ENCODE data around the gene PANK3.
"Not testable (repeated sequence)": the region's sequence is repeated elsewhere in the genome, so short reads cannot be mapped to it uniquely, and the experiment has no call there.

PANK3 gene

GRCh38 chr5:168563959-168564358 is 15.2 kb downstream of the PANK3 start:
- Mint-ChIP-seq H3K36me3 (ENCODE audit: insufficient read depth) (peaks cover 33% of the 10 kb centered on the region), H3K4me3 (no peak overlapping the region), H3K9me3 (no peaks in the 10 kb centered on the region), H3K27me3 (no peaks in the 10 kb centered on the region), H3K27ac (no peak overlapping the region), H3K4me1 (ENCODE audit: low read depth in 2 of 2) (peaks cover 4 to 9% of the 10 kb centered on the region in 2 donors)
- DNase-seq (no peak), ATAC-seq (replicated peaks) (no peak)

- ATAC-seq (replicated peaks) (no peak), DNase-seq (no peak)
- Mint-ChIP-seq H3K27me3 (no peaks in the 10 kb centered on the region), H3K4me3 (no peak overlapping the region), H3K9me3 (no peaks in the 10 kb centered on the region), H3K4me1 (ENCODE audit: low read depth in 2 of 2) (peaks cover under 1 to 3% of the 10 kb centered on the region in 2 donors), H3K36me3 (ENCODE audit: insufficient read depth) (peaks cover 44% of the 10 kb centered on the region), H3K27ac (peak overlapping the region in 1 of 2 donors; percentile 5)
Measured at GRCh38 chr5:168562279-168562678, 16.9 kb downstream of the PANK3 start.

GRCh38 chr5:168557389-168557788 is 21.8 kb downstream of the PANK3 start:
- Mint-ChIP-seq H3K27ac (no peak overlapping the region), H3K9me3 (no peaks in the 10 kb centered on the region), H3K36me3 (ENCODE audit: insufficient read depth) (peaks cover 72% of the 10 kb centered on the region), H3K4me3 (no peak overlapping the region), H3K4me1 (ENCODE audit: low read depth in 2 of 2) (peaks cover 5 to 13% of the 10 kb centered on the region in 2 donors), H3K27me3 (no peaks in the 10 kb centered on the region)
- no peak for ATAC-seq (replicated peaks)
- no peak for DNase-seq

- no peak for ATAC-seq (replicated peaks)
Measured at GRCh38 chr5:168553377-168554130, 25.6 kb downstream of the PANK3 start.

GRCh38 chr5:168552146-168552545 is 27.0 kb downstream of the PANK3 start:
- Mint-ChIP-seq H3K9me3 (no peaks in the 10 kb centered on the region), H3K4me3 (no peak overlapping the region), H3K4me1 (ENCODE audit: low read depth in 2 of 2) (peaks cover 5 to 10% of the 10 kb centered on the region in 2 donors), H3K36me3 (ENCODE audit: insufficient read depth) (peaks cover 37% of the 10 kb centered on the region), H3K27me3 (no peaks in the 10 kb centered on the region), H3K27ac (no peak overlapping the region)
- DNase-seq = no peak
- ATAC-seq (replicated peaks) = no peak

More at GRCh38 chr5:168553377-168554130, 25.6 kb downstream of the PANK3 start:
- no peak for DNase-seq
- Mint-ChIP-seq H3K9me3 (no peaks in the 10 kb centered on the region), H3K27ac (peak overlapping the region in 1 of 2 donors; percentile 58), H3K4me1 (ENCODE audit: low read depth in 2 of 2) (peaks cover 5 to 10% of the 10 kb centered on the region in 2 donors), H3K27me3 (no peaks in the 10 kb centered on the region), H3K4me3 (no peak overlapping the region), H3K36me3 (ENCODE audit: insufficient read depth) (peaks cover 48% of the 10 kb centered on the region)

- H3K36me3 Mint-ChIP-seq (ENCODE audit: insufficient read depth) = peaks cover 22% of the 10 kb centered on the region
- no peak for DNase-seq
Measured at GRCh38 chr5:168550656-168551055, 28.5 kb downstream of the PANK3 start.

GRCh38 chr5:168549554-168549953 is 29.6 kb downstream of the PANK3 start:
- DNase-seq (no peak), ATAC-seq (replicated peaks) (no peak)
- H3K27ac Mint-ChIP-seq = no peak overlapping the region
- H3K36me3 Mint-ChIP-seq (ENCODE audit: insufficient read depth) = peaks cover 14% of the 10 kb centered on the region
- H3K9me3 Mint-ChIP-seq = no peaks in the 10 kb centered on the region
- H3K27me3 Mint-ChIP-seq = no peaks in the 10 kb centered on the region
- peaks cover 5 to 10% of the 10 kb centered on the region in 2 donors for H3K4me1 Mint-ChIP-seq (ENCODE audit: low read depth in 2 of 2)
- no peak overlapping the region for H3K4me3 Mint-ChIP-seq

More at GRCh38 chr5:168550656-168551055, 28.5 kb downstream of the PANK3 start:
- Mint-ChIP-seq H3K27me3 (no peaks in the 10 kb centered on the region), H3K4me1 (ENCODE audit: low read depth in 2 of 2) (peaks cover 5 to 10% of the 10 kb centered on the region in 2 donors), H3K4me3 (no peak overlapping the region), H3K9me3 (no peaks in the 10 kb centered on the region), H3K27ac (no peak overlapping the region)
- no peak for ATAC-seq (replicated peaks)

GRCh38 chr5:168537176-168537575 is 42.0 kb downstream of the PANK3 start:
- H3K9me3 Mint-ChIP-seq = no peaks in the 10 kb centered on the region
- H3K4me1 Mint-ChIP-seq (ENCODE audit: low read depth in 2 of 2) = no peaks in the 10 kb centered on the region
- ATAC-seq (replicated peaks) = no peak
- DNase-seq = no peak
- H3K27ac Mint-ChIP-seq = no peak overlapping the region
- no peak overlapping the region for H3K4me3 Mint-ChIP-seq
- H3K36me3 Mint-ChIP-seq (ENCODE audit: insufficient read depth) = no peaks in the 10 kb centered on the region
- peaks cover 0 to 45% of the 10 kb centered on the region in 2 donors for H3K27me3 Mint-ChIP-seq

- DNase-seq; H3K36me3 Mint-ChIP-seq (ENCODE audit: insufficient read depth); H3K4me1 Mint-ChIP-seq (ENCODE audit: low read depth in 2 of 2); H3K27ac Mint-ChIP-seq; ATAC-seq (replicated peaks); H3K4me3 Mint-ChIP-seq; H3K9me3 Mint-ChIP-seq: not testable (repeated sequence)
- H3K27me3 Mint-ChIP-seq = peaks cover 10 to 70% of the 10 kb centered on the region in 2 donors
Measured at GRCh38 chr5:168534351-168534750, 44.8 kb downstream of the PANK3 start.

GRCh38 chr5:168531987-168532864 is 46.9 kb downstream of the PANK3 start:
- no peak for DNase-seq
- Mint-ChIP-seq H3K36me3 (ENCODE audit: insufficient read depth) (peaks cover 2% of the 10 kb centered on the region), H3K4me3 (no peak overlapping the region), H3K4me1 (ENCODE audit: low read depth in 2 of 2) (peaks cover 0 to 10% of the 10 kb centered on the region in 2 donors), H3K9me3 (peaks cover 0 to 8% of the 10 kb centered on the region in 2 donors), H3K27ac (no peak overlapping the region), H3K27me3 (peaks cover 24 to 85% of the 10 kb centered on the region in 2 donors)
- ATAC-seq (replicated peaks) = no peak

- no peak overlapping the region for H3K4me3 Mint-ChIP-seq
- no peak overlapping the region for H3K27ac Mint-ChIP-seq
- peaks cover 2% of the 10 kb centered on the region for H3K36me3 Mint-ChIP-seq (ENCODE audit: insufficient read depth)
- H3K27me3 Mint-ChIP-seq = peaks cover 24 to 76% of the 10 kb centered on the region in 2 donors
- DNase-seq = no peak
- ATAC-seq (replicated peaks) = no peak
- H3K4me1 Mint-ChIP-seq (ENCODE audit: low read depth in 2 of 2) = peaks cover 0 to 10% of the 10 kb centered on the region in 2 donors
- peaks cover 0 to 8% of the 10 kb centered on the region in 2 donors for H3K9me3 Mint-ChIP-seq
Measured at GRCh38 chr5:168531191-168531590, 48.0 kb downstream of the PANK3 start.

- peaks cover 24 to 75% of the 10 kb centered on the region in 2 donors for H3K27me3 Mint-ChIP-seq
- peaks cover 2% of the 10 kb centered on the region for H3K36me3 Mint-ChIP-seq (ENCODE audit: insufficient read depth)
- H3K4me1 Mint-ChIP-seq (ENCODE audit: low read depth in 2 of 2) = peaks cover 0 to 10% of the 10 kb centered on the region in 2 donors
- DNase-seq = no peak
- no peak for ATAC-seq (replicated peaks)
- peak overlapping the region; percentile 25 to 63 for H3K4me3 Mint-ChIP-seq
- H3K27ac Mint-ChIP-seq = no peak overlapping the region
- peaks cover 0 to 8% of the 10 kb centered on the region in 2 donors for H3K9me3 Mint-ChIP-seq
Measured at GRCh38 chr5:168530621-168531150, 48.5 kb downstream of the PANK3 start.
